Left lung (tissue), 10 donors: ENCODE measurements around the gene MGAT5. TPM values are rescaled to one million over a fixed set of nuclear protein-coding genes. Genes with fewer than 3 reads are reported as not detected.

ENCODE experiments used
- ATAC-seq: fragments of 200-7000 bp; cut with Tn5 transposase; one replicate; pipeline ENCODE4 v1.9.1; 2020; ENCODE audit warnings: moderate library complexity
- DNase-seq, 4 donors: peaks; one replicate each; pipeline ENCODE4 v3.0.0-alpha.2; 2013 to 2020
- H3K27ac ChIP-seq, 2 donors: fragments of 200-600 bp; sonication (generic) in 1 of 2; one replicate each; pipeline versions ENCODE4 v1.5.0 to v1.8.0; 2020 to 2021
- H3K27me3 ChIP-seq, 2 donors: fragments of 200-600 bp; sonication (generic) in 1 of 2; one replicate each; pipeline versions ENCODE4 v1.5.0 to v1.8.0; 2020 to 2021
- H3K36me3 ChIP-seq, 2 donors: fragments of 200-600 bp; sonication (generic) in 1 of 2; one replicate each; pipeline versions ENCODE4 v1.5.0 to v1.8.0; 2020 to 2021
- H3K4me1 ChIP-seq, 2 donors: fragments of 200-600 bp; one replicate each; pipeline ENCODE4 v1.8.0; 2021
- H3K4me3 ChIP-seq, 2 donors: fragments of 200-600 bp; sonication (generic) in 1 of 2; one replicate each; pipeline versions ENCODE4 v1.5.0 to v1.8.0; 2020 to 2021; ENCODE audit warnings: mild to moderate bottlenecking in 1 of 2
- H3K9me3 ChIP-seq, 2 donors: fragments of 200-600 bp; sonication (generic) in 1 of 2; one replicate each; pipeline versions ENCODE4 v1.5.0 to v1.8.0; 2020 to 2021
- intact Hi-C, 2 donors: fragments of 100-400 bp; cut with DNase I; formaldehyde crosslinking; loops; one replicate each; pipeline versions ENCODE4 v1.11.2 to v1.14.2; 2022
- polyA plus RNA-seq, 6 donors: library from polyadenylated mRNA; unstranded; fragments of 120-200 nt; gene quantifications; one replicate each; pipeline ENCODE4 v1.2.1, GENCODE V29; 2013; ENCODE audit not compliant: insufficient read length in 6 of 6
- total RNA-seq, 2 donors: library from RNA; stranded (reverse); fragmentation: NEBNext Ultra II Directional; extraction: Animal tissue kit (Norgen Biotek cat#: 25700); gene quantifications; one replicate each; pipeline ENCODE4 v1.2.1, GENCODE V29; 2021
- TF ChIP-seq, protein P1 (sequence below), 2 donors: fragments of 200-600 bp; sonication (generic) in 1 of 2; IDR thresholded peaks; one replicate each; pipeline versions ENCODE4 v1.5.0 to v1.8.0; 2021; ENCODE audit warnings: antibody characterized with exemption in 2 of 2
- donor health status: DM: no; HTN: yes; CAD: no.
- donor health status: DM: no; HTN: no; CAD: no.

Gene MGAT5
- total and polyA plus RNA-seq, 8 donors = 24.5 to 57.0 (median 28.1) TPM

GRCh38 chr2:134399096-134399495 lies 145.2 kb downstream of the MGAT5 start:
- Histone ChIP-seq H3K4me1 (peaks cover 0 to 10% of the 10 kb centered on the region in 2 donors), H3K9me3 (no peaks in the 10 kb centered on the region), H3K27me3 (no peaks in the 10 kb centered on the region), H3K4me3 (no peak overlapping the region), H3K36me3 (peaks cover 0 to 12% of the 10 kb centered on the region in 2 donors), H3K27ac (no peak overlapping the region)
- TF ChIP-seq, protein P1, sequence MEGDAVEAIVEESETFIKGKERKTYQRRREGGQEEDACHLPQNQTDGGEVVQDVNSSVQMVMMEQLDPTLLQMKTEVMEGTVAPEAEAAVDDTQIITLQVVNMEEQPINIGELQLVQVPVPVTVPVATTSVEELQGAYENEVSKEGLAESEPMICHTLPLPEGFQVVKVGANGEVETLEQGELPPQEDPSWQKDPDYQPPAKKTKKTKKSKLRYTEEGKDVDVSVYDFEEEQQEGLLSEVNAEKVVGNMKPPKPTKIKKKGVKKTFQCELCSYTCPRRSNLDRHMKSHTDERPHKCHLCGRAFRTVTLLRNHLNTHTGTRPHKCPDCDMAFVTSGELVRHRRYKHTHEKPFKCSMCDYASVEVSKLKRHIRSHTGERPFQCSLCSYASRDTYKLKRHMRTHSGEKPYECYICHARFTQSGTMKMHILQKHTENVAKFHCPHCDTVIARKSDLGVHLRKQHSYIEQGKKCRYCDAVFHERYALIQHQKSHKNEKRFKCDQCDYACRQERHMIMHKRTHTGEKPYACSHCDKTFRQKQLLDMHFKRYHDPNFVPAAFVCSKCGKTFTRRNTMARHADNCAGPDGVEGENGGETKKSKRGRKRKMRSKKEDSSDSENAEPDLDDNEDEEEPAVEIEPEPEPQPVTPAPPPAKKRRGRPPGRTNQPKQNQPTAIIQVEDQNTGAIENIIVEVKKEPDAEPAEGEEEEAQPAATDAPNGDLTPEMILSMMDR (IDR thresholded peaks at IDR 0.05) = no peak
- DNase-seq (no peak), ATAC-seq (no peak)
- intact Hi-C loops = no loop called here

DNA sequence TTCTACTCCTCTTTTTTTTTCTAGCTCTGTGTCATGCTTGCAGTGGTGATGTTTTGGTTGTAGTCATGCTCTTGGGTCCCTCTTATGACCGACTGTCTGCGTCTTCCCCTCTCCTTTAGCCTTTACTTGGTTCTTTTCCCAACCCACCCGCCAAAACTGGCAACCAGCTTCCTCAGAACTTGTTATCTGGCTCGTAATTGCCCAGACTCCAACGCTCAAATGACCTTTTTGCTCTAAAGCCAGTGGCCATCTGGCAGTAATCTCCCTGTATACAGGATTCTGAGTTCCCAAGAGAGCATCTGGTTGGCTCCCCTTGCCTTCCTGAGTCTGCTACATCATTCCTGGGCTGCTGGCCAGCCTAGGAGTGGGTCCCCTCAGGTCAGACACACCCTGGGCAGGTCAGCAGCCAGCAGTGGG lies 147.2 kb downstream of the MGAT5 start:
- intact Hi-C loops = loop anchor here in 1 of 2 donors (10.0 kb wide), 1 partner anchor 146 kb away; the partner anchor contains the start of gene MGAT5
- Histone ChIP-seq H3K27ac (no peak overlapping the region), H3K9me3 (no peaks in the 10 kb centered on the region), H3K4me1 (peaks cover 0 to 10% of the 10 kb centered on the region in 2 donors), H3K27me3 (no peaks in the 10 kb centered on the region), H3K4me3 (no peak overlapping the region), H3K36me3 (peaks cover 0 to 14% of the 10 kb centered on the region in 2 donors)
- ATAC-seq (peak; percentile 26), DNase-seq (peak in 1 of 4 donors; percentile 47)
- TF ChIP-seq, protein P1 (IDR thresholded peaks at IDR 0.05) = no peak

DNA sequence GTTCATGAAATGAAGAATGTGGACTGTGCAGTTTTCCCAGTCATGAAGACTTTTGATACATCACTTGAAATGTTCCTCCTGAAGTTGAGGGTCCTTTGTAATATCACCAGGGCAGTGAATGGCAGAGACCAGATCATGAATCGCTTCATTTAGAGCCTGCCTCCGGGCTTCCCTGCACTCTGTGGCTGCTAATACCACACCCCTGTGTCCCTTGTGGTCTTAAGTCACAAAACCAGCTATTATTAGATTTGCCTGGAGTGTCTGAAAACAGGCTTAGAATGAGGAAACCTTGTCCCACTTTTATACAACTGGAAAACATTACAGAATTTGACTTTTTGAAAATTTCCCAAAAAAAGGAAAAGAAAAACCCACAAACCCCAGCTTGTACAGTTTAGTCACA lies 147.9 kb downstream of the MGAT5 start:
- no peak overlapping the region for H3K27ac ChIP-seq
- intact Hi-C loops = loop anchor here in 1 of 2 donors (10.0 kb wide), 1 partner anchor 147 kb away; the partner anchor contains the start of gene MGAT5
- no peak overlapping the region for H3K4me3 ChIP-seq
- ATAC-seq = no peak
- H3K36me3 ChIP-seq = peaks cover 0 to 14% of the 10 kb centered on the region in 2 donors
- H3K4me1 ChIP-seq = peaks cover 0 to 10% of the 10 kb centered on the region in 2 donors
- TF ChIP-seq, protein P1 (IDR thresholded peaks at IDR 0.05) = no peak
- no peaks in the 10 kb centered on the region for H3K27me3 ChIP-seq
- DNase-seq = no peak
- H3K9me3 ChIP-seq = no peaks in the 10 kb centered on the region

GRCh38 chr2:134402410-134402809 lies 148.5 kb downstream of the MGAT5 start:
- intact Hi-C loops = loop anchor here in 1 of 2 donors (10.0 kb wide), 1 partner anchor 148 kb away; the partner anchor contains the start of gene MGAT5
- TF ChIP-seq, protein P1 (IDR thresholded peaks at IDR 0.05) = no peak
- peak in 1 of 4 donors; percentile 19 for DNase-seq

DNA sequence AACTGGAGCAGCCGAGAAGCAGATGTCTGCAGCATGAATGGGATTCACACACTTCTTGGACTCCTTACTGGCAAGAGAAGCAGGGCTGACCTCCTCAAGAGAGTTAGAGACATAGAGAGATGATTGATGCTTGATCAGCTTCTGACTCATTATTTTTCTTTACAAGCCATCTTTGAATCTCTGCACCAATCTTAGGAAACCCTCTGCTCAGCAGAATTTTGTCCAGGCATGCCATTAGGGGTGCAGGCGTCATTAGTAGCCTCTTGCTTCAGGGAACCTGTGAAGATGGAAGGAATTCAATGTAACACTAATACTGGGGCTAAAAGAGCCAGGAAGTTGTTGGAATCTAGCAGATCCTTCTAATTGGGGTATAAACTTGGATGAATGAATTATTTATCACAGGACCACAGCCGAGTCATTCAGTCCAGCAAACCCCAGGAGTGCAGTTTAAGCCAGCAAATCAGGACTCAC lies 151.8 kb downstream of the MGAT5 start:
- no peak overlapping the region for H3K4me3 ChIP-seq
- no peaks in the 10 kb centered on the region for H3K27me3 ChIP-seq
- peaks cover 3 to 41% of the 10 kb centered on the region in 2 donors for H3K4me1 ChIP-seq
- DNase-seq = no peak
- no peaks in the 10 kb centered on the region for H3K9me3 ChIP-seq
- H3K36me3 ChIP-seq = peaks cover 0 to 14% of the 10 kb centered on the region in 2 donors
- intact Hi-C loops = loop anchor here in 1 of 2 donors (10.0 kb wide), 1 partner anchor 151 kb away; the partner anchor contains the start of gene MGAT5
- ATAC-seq = no peak
- TF ChIP-seq, protein P1 (IDR thresholded peaks at IDR 0.05) = no peak
- H3K27ac ChIP-seq = no peak overlapping the region

More at GRCh38 chr2:134402410-134402809, 148.5 kb downstream of the MGAT5 start:
- Histone ChIP-seq H3K36me3 (peaks cover 0 to 14% of the 10 kb centered on the region in 2 donors), H3K27me3 (no peaks in the 10 kb centered on the region), H3K4me3 (no peak overlapping the region), H3K4me1 (peaks cover 0 to 11% of the 10 kb centered on the region in 2 donors), H3K27ac (peak overlapping the region in 1 of 2 donors; percentile 35), H3K9me3 (no peaks in the 10 kb centered on the region)
- ATAC-seq = peak; percentile 37
